NB4 (cell line): ENCODE results near the gene TTC31.

Experiments
- CTCF ChIP-seq: IDR thresholded peaks from one replicate; pipeline ENCODE4 v1.5.1; 2012; ENCODE audit warnings: low read depth, low read length
- MAX ChIP-seq: IDR thresholded peaks from 2 replicates; pipeline ENCODE4 v1.6.1; 2011; ENCODE audit warnings: low read depth, low read length
- POLR2A ChIP-seq: IDR thresholded peaks from 2 replicates; pipeline ENCODE4 v1.6.1; 2011; ENCODE audit warnings: mild to moderate bottlenecking; ENCODE audit not compliant: insufficient read length; ENCODE audit errors: extremely low read depth

- TF ChIP-seq CTCF = no peak
- no peak; the same call in 1 of the 2 replicates for TF ChIP-seq MAX
- no peak for TF ChIP-seq POLR2A
Observed at GRCh38 chr2:74458132-74458937, 24.5 kb upstream of the TTC31 start, which contains the start of gene WBP1.
